Ovary (tissue), 9 donors: Measurements from ENCODE around the gene ZNF365. TPM values are rescaled to one million over a fixed set of nuclear protein-coding genes. Genes with fewer than 3 reads are reported as not detected.
"Not testable (repeated sequence)": the region's sequence is repeated elsewhere in the genome, so short reads cannot be mapped to it uniquely, and the experiment has no call there.

Source experiments
- DNase-seq, 5 donors: peaks; one replicate each; pipeline ENCODE4 v3.0.0-alpha.2; 2019 to 2020
- H3K27ac ChIP-seq, 2 donors: fragments of 200-600 bp; one replicate each; pipeline versions ENCODE4 v1.5.1 to v1.8.0; 2019 to 2022
- H3K27me3 ChIP-seq: fragments of 200-600 bp; one replicate; pipeline ENCODE4 v1.8.0; 2022
- H3K36me3 ChIP-seq: fragments of 200-600 bp; sonication (generic); one replicate; pipeline ENCODE4 v1.5.1; 2019
- H3K4me1 ChIP-seq: one replicate; pipeline ENCODE4 v1.8.1; 2013; ENCODE audit warnings: mild to moderate bottlenecking, moderate library complexity; ENCODE audit not compliant: insufficient read depth
- H3K4me3 ChIP-seq: fragments of 200-600 bp; sonication (generic); one replicate; pipeline ENCODE4 v1.5.1; 2017
- H3K9me3 ChIP-seq, 2 donors: fragments of 200-600 bp in 1 of 2; sonication (generic) in 1 of 2; one replicate each; pipeline versions ENCODE4 v1.5.1 to v1.8.1; 2013 to 2019; ENCODE audit warnings: mild to moderate bottlenecking in 1 of 2, moderate library complexity in 1 of 2
- CTCF ChIP-seq, 3 donors: fragments of 450-650 bp in 2 of 3; fragments of 200-600 bp in 1 of 3; IDR thresholded peaks; one replicate each; pipeline versions ENCODE4 v1.5.1 to v1.8.0; 2016 to 2022; ENCODE audit warnings: antibody characterized with exemption in 3 of 3, mild to moderate bottlenecking in 1 of 3
- EP300 ChIP-seq: sonication (generic); formaldehyde crosslinking; IDR thresholded peaks from one replicate; pipeline ENCODE4 v1.6.1; 2017; ENCODE audit warnings: antibody characterized with exemption
- POLR2A ChIP-seq: fragments of 450-650 bp; IDR thresholded peaks from one replicate; pipeline ENCODE4 v1.6.1; 2017; ENCODE audit warnings: antibody characterized with exemption, mild to moderate bottlenecking, moderate library complexity
- WGBS, 3 donors: extraction: QIAGEN DNeasy Blood & Tissue Kit in 1 of 3; methylation state at CpG; one replicate each; pipeline versions ENCODE4 v1.1.5 to v1.1.7; 2013 to 2017; 5-methylcytosine and 5-hydroxymethylcytosine counted together
- intact Hi-C, 4 donors: fragments of 100-400 bp; cut with DNase I; formaldehyde crosslinking; loops; one replicate each; pipeline versions ENCODE4 v1.11.0 to v1.15.1; 2022 to 2023
- polyA plus RNA-seq, 2 donors: library from polyadenylated mRNA; stranded (reverse); fragments of 200-250 nt in 1 of 2; fragments of 350-450 nt in 1 of 2; fragmentation: Illumina TruSeq in 1 of 2; extraction: RNeasy Lipid Tissue Mini Kit (QIAGEN cat#74804) in 1 of 2; gene quantifications; one replicate each; pipeline ENCODE4 v1.2.3, GENCODE V29; 2013 to 2014
- total RNA-seq, 7 donors: library from RNA; depleted of rRNA in 2 of 7; stranded (reverse); fragments of >200 nt in 2 of 7; fragmentation: NEBNext Ultra II Directional in 3 of 7; extraction: Animal tissue kit (Norgen Biotek cat#: 25700) in 3 of 7; gene quantifications; one replicate each; pipeline versions ENCODE4 v1.1.0 to v1.2.4, GENCODE V29; 2016 to 2023
- donor health status: DM: no; HTN: no; CAD: no; lungs with moderate emphysema.
- donor health status: DM: no; HTN: no; CAD: no.
- donor health status: Bipolar disorder and iron deficiency.
- donor health status: DM: yes; HTN: yes; CAD: no.
- donor health status: DM: no; HTN: no; CAD: no.
- donor health status: DM: yes; HTN: yes; CAD: no.

ZNF365 gene
- total and polyA plus RNA-seq, 9 donors: 0.16 to 1.6 (median 0.45) TPM

- Histone ChIP-seq H3K9me3 (no peaks in the 10 kb centered on the region), H3K27me3 (no peaks in the 10 kb centered on the region), H3K4me1 (peaks cover 1% of the 10 kb centered on the region), H3K4me3 (no peak overlapping the region), H3K27ac (no peak overlapping the region), H3K36me3 (no peaks in the 10 kb centered on the region)
- 88 to 89% (median 89%) methylated on average over 21 of the region's 21 CpGs for WGBS, 3 donors
- no peak for DNase-seq
- intact Hi-C loops: no loop called here
- TF ChIP-seq CTCF (IDR thresholded peaks at IDR 0.05) (no peak), EP300 (no peak), POLR2A (no peak)
Observed at GRCh38 chr10:62376071-62377025, 2.2 kb downstream of the ZNF365 start.

- Histone ChIP-seq H3K27ac (no peak overlapping the region), H3K9me3 (no peaks in the 10 kb centered on the region), H3K36me3 (no peaks in the 10 kb centered on the region), H3K4me3 (no peak overlapping the region), H3K27me3 (no peaks in the 10 kb centered on the region), H3K4me1 (peaks cover 1% of the 10 kb centered on the region)
- TF ChIP-seq POLR2A: no peak
- no peak for TF ChIP-seq EP300
- no peak for TF ChIP-seq CTCF (IDR thresholded peaks at IDR 0.05)
- intact Hi-C loops: no loop called here
- WGBS, 3 donors: 61 to 64% (median 63%) methylated on average over 3 of the region's 3 CpGs
- no peak for DNase-seq
Observed at GRCh38 chr10:62377026-62377415, 2.9 kb downstream of the ZNF365 start.

- no peaks in the 10 kb centered on the region for H3K36me3 ChIP-seq
- no peak overlapping the region for H3K4me3 ChIP-seq
- intact Hi-C loops: no loop called here
- H3K9me3 ChIP-seq: no peaks in the 10 kb centered on the region
- no peak for DNase-seq
- H3K4me1 ChIP-seq: peaks cover 1% of the 10 kb centered on the region
- 94 to 96% (median 95%) methylated on average over 6 of the region's 6 CpGs for WGBS, 3 donors
- TF ChIP-seq CTCF (IDR thresholded peaks at IDR 0.05) (no peak), EP300 (no peak), POLR2A (no peak)
- no peak overlapping the region for H3K27ac ChIP-seq
- no peaks in the 10 kb centered on the region for H3K27me3 ChIP-seq
Observed at GRCh38 chr10:62377966-62378365, 3.8 kb downstream of the ZNF365 start.

- H3K36me3 ChIP-seq, H3K4me3 ChIP-seq, intact Hi-C loops, H3K27me3 ChIP-seq, DNase-seq, H3K9me3 ChIP-seq, H3K4me1 ChIP-seq, H3K27ac ChIP-seq: not testable (repeated sequence)
- WGBS, 3 donors: 93 to 97% (median 96%) methylated on average over 6 of the region's 6 CpGs
Observed at GRCh38 chr10:62378877-62379276, 4.7 kb downstream of the ZNF365 start.

GRCh38 chr10:62379394-62379793 lies 5.2 kb downstream of the ZNF365 start:
- 77 to 82% (median 81%) methylated on average over 4 of the region's 4 CpGs for WGBS, 3 donors

More at GRCh38 chr10:62379394-62379793, 5.2 kb downstream of the ZNF365 start:
- H3K36me3 ChIP-seq: no peaks in the 10 kb centered on the region
- no peak for DNase-seq
- TF ChIP-seq CTCF (IDR thresholded peaks at IDR 0.05) (no peak), EP300 (no peak), POLR2A (no peak)
- no peak overlapping the region for H3K27ac ChIP-seq
- H3K4me1 ChIP-seq: no peaks in the 10 kb centered on the region
- H3K9me3 ChIP-seq: no peaks in the 10 kb centered on the region
- no peaks in the 10 kb centered on the region for H3K27me3 ChIP-seq
- intact Hi-C loops: no loop called here
- no peak overlapping the region for H3K4me3 ChIP-seq
